ENCODE measurements around the gene TUBB2B. TPM values are rescaled to one million over a fixed set of nuclear protein-coding genes. Genes with fewer than 3 reads are reported as not detected.
A peak's percentile ranks its signal among the peaks of the same experiment; 100 is the strongest.

TUBB2B gene
- total RNA-seq, 4 donors from 2014 or later = 2.4 to 7.4 (median 4.5) TPM

- peaks cover 0 to 36% (median 0%) of the 10 kb centered on the region in 3 donors for H3K36me3 ChIP-seq
- H3K27ac ChIP-seq = no peak overlapping the region
- TF ChIP-seq CTCF (IDR thresholded peaks at IDR 0.05) = no peak
- no peak for TF ChIP-seq POLR2A (IDR thresholded peaks at IDR 0.05)
- H3K4me1 ChIP-seq = peaks cover 0 to 13% (median 0%) of the 10 kb centered on the region in 4 donors
- DNase-seq = peak in 1 of 3 donors; percentile 43
- H3K4me3 ChIP-seq = no peak overlapping the region
- H3K27me3 ChIP-seq = no peaks in the 10 kb centered on the region
- H3K9me3 ChIP-seq = no peaks in the 10 kb centered on the region
These were observed 38.7 kb upstream of the TUBB2B start for GRCh38 chr6:3266170-3266569.

GRCh38 chr6:3265671-3266070 lies 38.2 kb upstream of the TUBB2B start:
- H3K27me3 ChIP-seq = no peaks in the 10 kb centered on the region
- peak in 1 of 3 donors; percentile 40 for DNase-seq
- H3K9me3 ChIP-seq = no peaks in the 10 kb centered on the region
- TF ChIP-seq POLR2A (IDR thresholded peaks at IDR 0.05) (no peak), CTCF (IDR thresholded peaks at IDR 0.05) (no peak)
- no peak overlapping the region for H3K27ac ChIP-seq
- H3K4me3 ChIP-seq = no peak overlapping the region
- peaks cover 0 to 34% (median 0%) of the 10 kb centered on the region in 3 donors for H3K36me3 ChIP-seq
- peaks cover 0 to 13% (median under 1%) of the 10 kb centered on the region in 4 donors for H3K4me1 ChIP-seq

GRCh38 chr6:3264356-3264755 lies 36.9 kb upstream of the TUBB2B start:
- H3K36me3 ChIP-seq = peaks cover 0 to 24% (median 0%) of the 10 kb centered on the region in 3 donors
- TF ChIP-seq CTCF (IDR thresholded peaks at IDR 0.05) (no peak), POLR2A (IDR thresholded peaks at IDR 0.05) (no peak)
- H3K4me1 ChIP-seq = peaks cover 0 to 25% (median 6%) of the 10 kb centered on the region in 4 donors
- no peaks in the 10 kb centered on the region for H3K27me3 ChIP-seq
- no peak overlapping the region for H3K4me3 ChIP-seq
- no peak overlapping the region for H3K27ac ChIP-seq
- peak in 1 of 3 donors; percentile 46 for DNase-seq
- H3K9me3 ChIP-seq = no peaks in the 10 kb centered on the region

GRCh38 chr6:3263096-3263495 lies 35.6 kb upstream of the TUBB2B start:
- TF ChIP-seq POLR2A (IDR thresholded peaks at IDR 0.05) (no peak), CTCF (IDR thresholded peaks at IDR 0.05) (no peak)
- Histone ChIP-seq H3K4me3 (no peak overlapping the region), H3K36me3 (peaks cover 0 to 13% (median 0%) of the 10 kb centered on the region in 3 donors), H3K9me3 (no peaks in the 10 kb centered on the region), H3K27ac (no peak overlapping the region), H3K4me1 (peaks cover 0 to 25% (median 6%) of the 10 kb centered on the region in 4 donors), H3K27me3 (no peaks in the 10 kb centered on the region)
- no peak for DNase-seq

GRCh38 chr6:3261921-3262320 lies 34.5 kb upstream of the TUBB2B start:
- H3K27ac ChIP-seq = no peak overlapping the region
- no peaks in the 10 kb centered on the region for H3K9me3 ChIP-seq
- no peaks in the 10 kb centered on the region for H3K27me3 ChIP-seq
- no peak for DNase-seq
- peaks cover 0 to 25% (median 6%) of the 10 kb centered on the region in 4 donors for H3K4me1 ChIP-seq
- H3K4me3 ChIP-seq = no peak overlapping the region
- peaks cover 0 to 13% (median 0%) of the 10 kb centered on the region in 3 donors for H3K36me3 ChIP-seq
- TF ChIP-seq CTCF (IDR thresholded peaks at IDR 0.05) (no peak), POLR2A (IDR thresholded peaks at IDR 0.05) (no peak)

GRCh38 chr6:3261518-3261820 lies 34.0 kb upstream of the TUBB2B start:
- Histone ChIP-seq H3K4me1 (peaks cover 0 to 25% (median 6%) of the 10 kb centered on the region in 4 donors), H3K27ac (no peak overlapping the region), H3K9me3 (no peaks in the 10 kb centered on the region), H3K36me3 (peaks cover 0 to 13% (median 0%) of the 10 kb centered on the region in 3 donors), H3K27me3 (no peaks in the 10 kb centered on the region), H3K4me3 (no peak overlapping the region)
- DNase-seq = no peak
- TF ChIP-seq POLR2A (IDR thresholded peaks at IDR 0.05) (no peak), CTCF (IDR thresholded peaks at IDR 0.05) (no peak)
